Temporal lobe (tissue), 1 donor: Measurements from ENCODE around the gene PLK2. TPM values are rescaled to one million over a fixed set of nuclear protein-coding genes. Genes with fewer than 3 reads are reported as not detected.

Experiments used
- total RNA-seq: library from RNA; depleted of rRNA; stranded (reverse); fragments of >200 nt; gene quantifications from one replicate; pipeline ENCODE4 v1.2.3, GENCODE V29; 2014

Gene PLK2
- total RNA-seq, 1 donor from 2014 or later = 621 TPM

Other genes starting within 250 kb of the PLK2 start
- 0.25 TPM for gene GAPT, start 31.3 kb upstream of the PLK2 start, total RNA-seq
- 33.9 TPM for gene RAB3C, start 123.0 kb upstream of the PLK2 start, total RNA-seq